Heart right ventricle (tissue), 16 donors: ENCODE results near the gene LGALS7B. TPM values are rescaled to one million over a fixed set of nuclear protein-coding genes. Genes with fewer than 3 reads are reported as not detected.
"Not testable (repeated sequence)": the region's sequence is repeated elsewhere in the genome, so short reads cannot be mapped to it uniquely, and the experiment has no call there.

Experiments used
- ATAC-seq, 8 donors: fragments of 200-7000 bp; cut with Tn5 transposase; one replicate each; pipeline ENCODE4 v1.9.1; 2020; ENCODE audit warnings: mild to moderate bottlenecking in 8 of 8, moderate library complexity in 8 of 8, moderate number of reproducible peaks in 1 of 8
- DNase-seq, 2 donors: peaks; one replicate each; pipeline ENCODE4 v3.0.0-alpha.2; 2020
- H3K27ac ChIP-seq, 10 donors: fragments of 200-600 bp; sonication (generic) in 2 of 10; one replicate each; pipeline versions ENCODE4 v1.5.0 to v1.8.0; 2020 to 2022; ENCODE audit warnings: mild to moderate bottlenecking in 3 of 10
- H3K27me3 ChIP-seq, 7 donors: fragments of 200-600 bp; one replicate each; pipeline ENCODE4 v1.8.0; 2021 to 2022; ENCODE audit warnings: mild to moderate bottlenecking in 2 of 7
- H3K36me3 ChIP-seq, 9 donors: fragments of 200-600 bp; sonication (generic) in 1 of 9; one replicate each; pipeline versions ENCODE4 v1.5.0 to v1.8.0; 2020 to 2022; ENCODE audit warnings: mild to moderate bottlenecking in 2 of 9
- H3K4me1 ChIP-seq, 9 donors: fragments of 200-600 bp; sonication (generic) in 1 of 9; one replicate each; pipeline versions ENCODE4 v1.5.0 to v1.8.0; 2020 to 2022; ENCODE audit warnings: mild to moderate bottlenecking in 4 of 9
- H3K4me3 ChIP-seq, 10 donors: fragments of 200-600 bp; sonication (generic) in 2 of 10; one replicate each; pipeline versions ENCODE4 v1.5.0 to v1.8.0; 2020 to 2022; ENCODE audit warnings: mild to moderate bottlenecking in 7 of 10, moderate library complexity in 2 of 10
- H3K9me3 ChIP-seq, 11 donors: fragments of 200-600 bp in 10 of 11; sonication (generic) in 2 of 11; one replicate each; pipeline versions ENCODE4 v1.5.0 to v1.8.0; 2013 to 2022; ENCODE audit warnings: mild to moderate bottlenecking in 2 of 11, control low read depth in 1 of 11, moderate library complexity in 1 of 11
- CTCF ChIP-seq, 9 donors: fragments of 200-600 bp; sonication (generic) in 2 of 9; IDR thresholded peaks; one replicate each; pipeline versions ENCODE4 v1.5.0 to v1.8.0; 2021 to 2022; ENCODE audit warnings: antibody characterized with exemption in 9 of 9, mild to moderate bottlenecking in 5 of 9, moderate library complexity in 1 of 9
- WGBS, 2 donors: extraction: QIAGEN DNeasy Blood & Tissue Kit; methylation state at CpG; one replicate each; pipeline ENCODE4 v1.1.7; 2013; ENCODE audit warnings: inconsistent platforms in 1 of 2; 5-methylcytosine and 5-hydroxymethylcytosine counted together
- intact Hi-C, 10 donors: fragments of 100-400 bp; cut with DNase I; formaldehyde crosslinking; loops; one replicate each; pipeline versions ENCODE4 v1.11.1 to v1.14.2; 2022
- polyA plus RNA-seq, 2 donors: library from polyadenylated mRNA; stranded (reverse); fragments of 200-250 nt; gene quantifications; one replicate each; pipeline ENCODE4 v1.2.3, GENCODE V29; 2013
- total RNA-seq, 10 donors: library from RNA; stranded (reverse); fragmentation: NEBNext Ultra II Directional in 3 of 10; extraction: Animal tissue kit (Norgen Biotek cat#: 25700) in 3 of 10; gene quantifications; one replicate each; pipeline versions ENCODE4 v1.2.1 to v1.2.4, GENCODE V29; 2021 to 2023
- donor health status: Arrhythmogenic right ventricular cardiomyopathy.
- donor health status: ischemic (EF 13 %, LVEDD 7.1; RV severe dilation, severe dysfunction).
- donor health status: healthy with polysubstance abuse.
- donor health status: DM: no; HTN: yes; CAD: no.
- donor health status: DM: no; HTN: no; CAD: no.
- donor health status: ischemic (EF 25% LVEDD 6.9; RV normal size, moderate dysfunction).
- donor health status: ischemic (EF 25% LVEDD 5.7; RV mildly dilated, moderate dysfunction).
- donor health status: healthy.
- donor health status: DM: yes; HTN: yes; CAD: no.
- donor health status: Ischemic cardiomyopathy.
- donor health status: ischemic (EF 35%, LVEDD 5.7; RV mildly dilated, moderate dysfunction).
- donor health status: nonischemic (EF 11% LVEDD 7.7; RV severe dilation, severe dysfunction).
- donor health status: DM: yes; HTN: yes; CAD: no.
- donor health status: PGD.
- donor health status: ischemic (EF 29% LVEDD 5.4; RV normal size, mild dysfunction).
- donor health status: nonischemic (EF 23%, LVEDD 6.1; RV moderate dilation, normal function).

Gene LGALS7B
- total and polyA plus RNA-seq, 12 donors, result 0.19 to 0.60 TPM; not detected in 10

GRCh38 chr19:38815059-38816001 is 26.3 kb downstream of the LGALS7B start:
- WGBS, 2 donors, result 90 to 93% methylated on average over 34 of the region's 34 CpGs
- no peak for ATAC-seq
- TF ChIP-seq CTCF (IDR thresholded peaks at IDR 0.05), result no peak

GRCh38 chr19:38816131-38816750 is 27.2 kb downstream of the LGALS7B start:
- 93 to 97% methylated on average over 18 of the region's 18 CpGs for WGBS, 2 donors
- no peak for ATAC-seq

More at GRCh38 chr19:38815059-38816001, 26.3 kb downstream of the LGALS7B start:
- Histone ChIP-seq H3K27me3 (no peaks in the 10 kb centered on the region), H3K27ac (no peak overlapping the region), H3K9me3 (no peaks in the 10 kb centered on the region), H3K36me3 (peaks cover 0 to 52% (median 27%) of the 10 kb centered on the region in 9 donors), H3K4me1 (peaks cover 0 to 21% (median 11%) of the 10 kb centered on the region in 9 donors), H3K4me3 (no peak overlapping the region)
- no peak for DNase-seq
- intact Hi-C loops, result no loop called here

GRCh38 chr19:38817081-38817480 is 28.1 kb downstream of the LGALS7B start:
- Histone ChIP-seq H3K9me3 (no peaks in the 10 kb centered on the region), H3K27me3 (no peaks in the 10 kb centered on the region), H3K4me3 (no peak overlapping the region), H3K36me3 (peaks cover 0 to 63% (median 30%) of the 10 kb centered on the region in 9 donors), H3K4me1 (peaks cover 0 to 24% (median 12%) of the 10 kb centered on the region in 9 donors), H3K27ac (no peak overlapping the region)
- no peak for ATAC-seq
- intact Hi-C loops, result no loop called here
- no peak for DNase-seq
- TF ChIP-seq CTCF (IDR thresholded peaks at IDR 0.05), result no peak
- 94 to 96% methylated on average over 15 of the region's 15 CpGs for WGBS, 2 donors

More at GRCh38 chr19:38816131-38816750, 27.2 kb downstream of the LGALS7B start:
- no peak for DNase-seq
- H3K9me3 ChIP-seq, result no peaks in the 10 kb centered on the region
- H3K4me3 ChIP-seq, result no peak overlapping the region
- H3K27ac ChIP-seq, result no peak overlapping the region
- intact Hi-C loops, result no loop called here
- TF ChIP-seq CTCF (IDR thresholded peaks at IDR 0.05), result no peak
- H3K27me3 ChIP-seq, result no peaks in the 10 kb centered on the region
- peaks cover 0 to 56% (median 27%) of the 10 kb centered on the region in 9 donors for H3K36me3 ChIP-seq
- H3K4me1 ChIP-seq, result peaks cover 0 to 24% (median 12%) of the 10 kb centered on the region in 9 donors

GRCh38 chr19:38819231-38819920 is 30.4 kb downstream of the LGALS7B start:
- peak in 1 of 2 donors; percentile 56 for DNase-seq
- peak overlapping the region in 8 of 10 donors; percentile 2 to 72 (median 52) for H3K27ac ChIP-seq
- 66 to 67% methylated on average over 13 of the region's 13 CpGs for WGBS, 2 donors

GRCh38 chr19:38821230-38821825 is 32.3 kb downstream of the LGALS7B start:
- peaks cover 0 to 36% (median 21%) of the 10 kb centered on the region in 9 donors for H3K4me1 ChIP-seq
- DNase-seq, H3K4me3 ChIP-seq, H3K27me3 ChIP-seq, H3K9me3 ChIP-seq, intact Hi-C loops: not testable (repeated sequence)
- WGBS, 2 donors, result 97 to 98% methylated on average over 29 of the region's 29 CpGs
- ATAC-seq, result peak in 1 of 8 donors; percentile 19
- peaks cover 0 to 80% (median 28%) of the 10 kb centered on the region in 9 donors for H3K36me3 ChIP-seq
- peak overlapping the region in 1 of 10 donors; percentile 15 for H3K27ac ChIP-seq

More at GRCh38 chr19:38819231-38819920, 30.4 kb downstream of the LGALS7B start:
- intact Hi-C loops, result no loop called here
- H3K9me3 ChIP-seq, result peaks cover 0 to 4% (median 0%) of the 10 kb centered on the region in 11 donors
- peaks cover 0 to 82% (median 38%) of the 10 kb centered on the region in 9 donors for H3K36me3 ChIP-seq
- ATAC-seq, result peak; percentile 6 to 83 (median 74)
- H3K27me3 ChIP-seq, result no peaks in the 10 kb centered on the region
- H3K4me3 ChIP-seq, result no peak overlapping the region
- H3K4me1 ChIP-seq, result peaks cover 0 to 24% (median 12%) of the 10 kb centered on the region in 9 donors
- no peak for TF ChIP-seq CTCF (IDR thresholded peaks at IDR 0.05)

- 58 to 66% methylated on average over 7 of the region's 7 CpGs for WGBS, 2 donors
- H3K27me3 ChIP-seq, ATAC-seq, intact Hi-C loops, DNase-seq, H3K4me3 ChIP-seq, H3K9me3 ChIP-seq: not testable (repeated sequence)
- peak overlapping the region in 7 of 10 donors; percentile 30 to 67 (median 44) for H3K27ac ChIP-seq
- H3K36me3 ChIP-seq, result peaks cover 0 to 85% (median 38%) of the 10 kb centered on the region in 9 donors
- peaks cover 8 to 45% (median 32%) of the 10 kb centered on the region in 9 donors for H3K4me1 ChIP-seq
Measured at GRCh38 chr19:38825936-38826335, 36.9 kb downstream of the LGALS7B start.
